ENCODE data around the gene HBZ. TPM values are rescaled to one million over a fixed set of nuclear protein-coding genes. Genes with fewer than 3 reads are reported as not detected.

Gene HBZ
- total and polyA plus RNA-seq, 2 experiments from 2014 or later = 0.28 TPM; not detected in 1

- Histone ChIP-seq H3K4me2 (peak within 1 kb of the TSS; percentile 67), H4K20me1 (ENCODE audit: insufficient read depth, poor library complexity, severe bottlenecking) (no peaks in the 10 kb centered on the region), H3K4me3 (no peak within 1 kb of the TSS), H2AFZ (no peak within 1 kb of the TSS), H3K27ac (no peak within 1 kb of the TSS), H3K9me2 (replicated peaks; ENCODE audit: insufficient read depth) (no peaks in the 10 kb centered on the region), H3K9me3 (ENCODE audit: low read depth) (no peaks in the 10 kb centered on the region), H3K27me3 (peaks cover 67% of the 10 kb centered on the region), H3K79me2 (no peaks in the 10 kb centered on the region), H3K36me3 (replicated peaks; ENCODE audit: insufficient read depth, low read depth) (no peaks in the 10 kb centered on the region), H3K4me1 (ENCODE audit: insufficient read depth) (no peaks in the 10 kb centered on the region)
- 8% methylated on average over 71 of the region's 75 CpGs for WGBS (ENCODE audit: low lambda C conversion rate, missing lambda C conversion rate)
- DNase-seq (ENCODE audit: low spot score) = no peak
- TF ChIP-seq EZH2 (IDR thresholded peaks at IDR 0.05; ENCODE audit: borderline replicate concordance) (peak; percentile 88), CTCF (IDR thresholded peaks at IDR 0.05; ENCODE audit: poor library complexity) (no peak)
Measured at GRCh38 chr16:165539-166374, 13.3 kb downstream of the HBZ start, which contains the start of gene HBM. Gene HBM (plus strand): TSS chr16:165978. CDS start chr16:165998, 20 bp downstream.

DNA sequence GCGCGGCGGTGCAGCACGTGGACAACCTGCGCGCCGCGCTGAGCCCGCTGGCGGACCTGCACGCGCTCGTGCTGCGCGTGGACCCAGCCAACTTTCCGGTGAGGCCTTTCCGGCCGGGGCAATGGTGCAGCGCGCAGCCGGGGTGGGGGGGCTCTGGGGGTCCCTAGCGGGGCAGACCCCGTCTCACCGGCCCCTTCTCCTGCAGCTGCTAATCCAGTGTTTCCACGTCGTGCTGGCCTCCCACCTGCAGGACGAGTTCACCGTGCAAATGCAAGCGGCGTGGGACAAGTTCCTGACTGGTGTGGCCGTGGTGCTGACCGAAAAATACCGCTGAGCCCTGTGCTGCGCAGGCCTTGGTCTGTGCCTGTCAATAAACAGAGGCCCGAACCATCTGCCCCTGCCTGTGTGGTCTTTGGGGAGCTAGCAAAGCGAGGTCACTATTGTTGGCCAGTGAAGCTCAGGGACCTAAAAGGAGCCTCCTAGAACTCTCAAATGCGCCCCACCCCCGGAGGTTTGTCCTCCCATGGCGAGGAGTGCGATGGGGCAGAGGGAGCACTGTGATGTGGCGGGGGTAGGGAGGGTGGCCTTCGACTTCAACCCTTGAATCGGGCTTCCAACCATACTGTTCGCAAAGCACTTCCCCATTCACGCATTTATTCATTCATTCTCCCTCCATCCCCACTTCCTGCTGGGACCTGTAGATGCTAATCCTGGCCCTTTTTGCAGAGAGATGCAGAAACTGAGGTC is 14.1 kb downstream of the HBZ start:
- no peak overlapping the region for H2AFZ ChIP-seq
- H3K4me3 ChIP-seq = no peak overlapping the region
- DNase-seq (ENCODE audit: low spot score) = no peak
- H3K9me3 ChIP-seq (ENCODE audit: low read depth) = no peaks in the 10 kb centered on the region
- peak overlapping the region; percentile 67 for H3K4me2 ChIP-seq
- no peaks in the 10 kb centered on the region for H3K36me3 ChIP-seq (replicated peaks; ENCODE audit: insufficient read depth, low read depth)
- no peaks in the 10 kb centered on the region for H3K9me2 ChIP-seq (replicated peaks; ENCODE audit: insufficient read depth)
- H3K27me3 ChIP-seq = peaks cover 63% of the 10 kb centered on the region
- no peaks in the 10 kb centered on the region for H4K20me1 ChIP-seq (ENCODE audit: insufficient read depth, poor library complexity, severe bottlenecking)
- WGBS (ENCODE audit: low lambda C conversion rate, missing lambda C conversion rate) = 18% methylated on average over 42 of the region's 45 CpGs
- H3K79me2 ChIP-seq = no peaks in the 10 kb centered on the region
- H3K27ac ChIP-seq = no peak overlapping the region
- no peaks in the 10 kb centered on the region for H3K4me1 ChIP-seq (ENCODE audit: insufficient read depth)
- TF ChIP-seq EZH2phosphoT487 (IDR thresholded peaks at IDR 0.05; ENCODE audit: low read depth, severe bottlenecking, unreplicated experiment) (peak; percentile 28), EZH2 (IDR thresholded peaks at IDR 0.05; ENCODE audit: borderline replicate concordance) (no peak)

DNA sequence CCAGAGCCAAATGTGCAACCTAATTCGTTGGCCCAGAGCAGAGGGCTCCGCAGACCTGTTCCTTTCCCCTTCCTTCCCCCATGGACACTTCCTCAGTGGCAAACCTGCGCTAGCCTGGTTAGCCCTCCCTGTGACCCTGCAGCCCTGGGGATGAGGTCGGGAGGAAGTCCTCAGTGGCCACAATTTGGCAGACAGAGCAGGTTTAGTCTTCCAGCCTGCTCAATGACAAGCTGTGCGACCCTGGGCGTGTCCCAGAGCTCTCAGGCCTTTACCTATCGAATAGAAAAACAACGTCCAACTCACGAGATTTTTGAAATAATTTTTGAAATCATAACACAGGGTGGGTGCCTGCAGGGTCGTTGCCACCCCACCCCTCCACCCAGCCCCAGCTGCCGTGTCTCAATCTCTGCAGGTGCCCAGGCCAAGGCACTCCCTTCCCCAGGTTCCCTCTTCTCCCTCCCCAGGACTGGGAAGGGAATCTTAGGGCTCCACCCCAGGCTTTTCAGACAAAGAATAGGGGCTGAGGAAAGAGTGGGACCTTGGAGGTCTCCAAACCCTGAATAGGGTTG is 14.8 kb downstream of the HBZ start:
- 39% methylated on average over 11 of the region's 11 CpGs for WGBS (ENCODE audit: low lambda C conversion rate, missing lambda C conversion rate)
- Histone ChIP-seq H3K9me3 (ENCODE audit: low read depth) (no peaks in the 10 kb centered on the region), H3K27ac (no peak overlapping the region), H4K20me1 (ENCODE audit: insufficient read depth, poor library complexity, severe bottlenecking) (no peaks in the 10 kb centered on the region), H3K4me2 (no peak overlapping the region), H3K36me3 (replicated peaks; ENCODE audit: insufficient read depth, low read depth) (no peaks in the 10 kb centered on the region), H3K4me1 (ENCODE audit: insufficient read depth) (no peaks in the 10 kb centered on the region), H3K9me2 (replicated peaks; ENCODE audit: insufficient read depth) (no peaks in the 10 kb centered on the region), H3K79me2 (no peaks in the 10 kb centered on the region), H2AFZ (no peak overlapping the region), H3K27me3 (peaks cover 60% of the 10 kb centered on the region), H3K4me3 (no peak overlapping the region)
- TF ChIP-seq EZH2 (IDR thresholded peaks at IDR 0.05; ENCODE audit: borderline replicate concordance) (no peak), EZH2phosphoT487 (IDR thresholded peaks at IDR 0.05; ENCODE audit: low read depth, severe bottlenecking, unreplicated experiment) (no peak), CTCF (IDR thresholded peaks at IDR 0.05; ENCODE audit: poor library complexity) (no peak)
- no peak for DNase-seq (ENCODE audit: low spot score)

All from hepatocyte (in vitro differentiated cells).